HG03097 (cell line): ENCODE data around the gene BSDC1.
"Not testable (repeated sequence)": the region's sequence is repeated elsewhere in the genome, so short reads cannot be mapped to it uniquely, and the experiment has no call there.

Experiments used
- ATAC-seq: cut with Tn5 transposase; IDR thresholded peaks from one replicate; pipeline ENCODE4 v1.9.1; 2021; ENCODE audit not compliant: unreplicated experiment, low FRiP score

BSDC1 gene

GRCh38 chr1:32394141-32394889 lies at the start of gene BSDC1:
Gene BSDC1 (minus strand): TSS chr1:32394441. CDS start chr1:32394414, 27 bp downstream.
- ATAC-seq, result peak; percentile 93

- not testable (repeated sequence) for ATAC-seq
These were observed 47.2 kb upstream of the BSDC1 start for GRCh38 chr1:32441467-32441866.

GRCh38 chr1:32438777-32439176 lies 44.5 kb upstream of the BSDC1 start:
- not testable (repeated sequence) for ATAC-seq

DNA sequence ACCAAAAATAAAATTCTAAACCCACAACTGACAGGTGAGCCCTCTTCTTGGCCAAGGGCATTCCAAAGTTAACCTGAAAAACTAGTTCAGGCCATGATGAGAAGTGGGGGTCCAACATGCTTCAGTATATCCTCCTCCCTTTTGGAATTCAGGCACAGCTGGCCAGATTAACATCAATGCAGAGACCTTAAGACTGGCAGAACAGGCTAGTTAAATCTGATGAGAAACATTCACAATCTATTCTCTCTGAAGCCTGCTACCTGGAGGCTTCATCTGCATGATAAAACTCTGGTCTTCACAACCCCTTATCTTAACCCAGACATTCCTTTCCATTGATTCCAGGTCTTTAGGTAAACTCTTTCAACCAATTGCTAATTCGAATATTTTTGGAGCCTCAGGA lies 43.9 kb upstream of the BSDC1 start:
- ATAC-seq, result no peak

GRCh38 chr1:32431736-32432400 lies 37.6 kb upstream of the BSDC1 start:
- no peak for ATAC-seq

GRCh38 chr1:32427264-32427963 lies 33.2 kb upstream of the BSDC1 start:
- ATAC-seq, result no peak

- ATAC-seq, result no peak
These were observed 32.4 kb upstream of the BSDC1 start for GRCh38 chr1:32426489-32427255.

DNA sequence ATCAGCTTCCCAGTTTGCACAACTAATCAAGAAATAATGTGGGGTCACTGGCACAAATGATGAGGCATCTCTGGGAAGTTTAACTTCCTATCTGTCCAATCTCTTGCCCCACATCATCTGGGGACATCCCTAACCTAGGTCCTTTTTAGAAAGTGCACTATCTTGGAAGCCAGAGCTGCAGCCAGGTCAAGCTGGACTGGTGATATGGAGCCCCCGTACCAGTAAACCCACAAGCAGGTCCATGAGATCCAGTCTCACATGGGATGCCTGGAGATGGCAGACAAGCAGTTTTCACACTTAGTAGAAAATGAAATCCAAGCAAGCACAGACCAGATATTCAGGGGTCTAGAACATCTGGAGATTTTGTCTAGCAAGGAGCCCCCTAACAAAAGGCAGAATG lies 27.5 kb upstream of the BSDC1 start:
- no peak for ATAC-seq

DNA sequence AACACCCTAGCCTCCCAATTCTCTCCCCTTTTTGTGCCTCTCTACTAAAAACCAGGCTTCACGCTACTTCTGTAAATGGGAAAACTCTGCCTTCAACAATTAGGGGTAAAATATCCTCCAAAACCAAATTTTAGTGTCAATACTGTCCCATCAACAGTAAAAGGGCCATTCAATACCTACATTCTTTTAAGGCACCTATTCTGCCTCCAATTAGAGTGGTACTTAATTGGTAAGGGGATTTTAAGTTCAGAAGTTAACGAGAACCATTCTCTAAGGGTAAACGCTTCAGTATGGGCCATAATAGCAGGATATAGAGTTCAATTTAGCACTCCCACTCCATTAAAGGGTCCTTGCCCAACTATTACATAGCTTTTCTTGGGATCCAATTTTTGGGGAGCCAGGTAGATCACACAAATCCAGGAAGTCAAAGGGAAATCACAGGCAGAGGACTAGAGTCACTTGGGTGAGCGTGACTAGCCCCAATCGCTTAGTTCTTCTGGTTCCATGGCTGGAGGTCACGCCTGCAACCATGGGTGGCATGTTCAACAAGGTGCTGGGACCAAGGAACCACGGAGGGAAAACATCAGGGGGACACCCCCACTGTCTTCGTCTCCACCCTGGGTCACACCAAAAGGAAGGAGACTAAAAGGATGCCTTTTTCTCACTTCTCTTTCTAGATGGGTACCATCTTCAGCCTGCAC lies 20.1 kb upstream of the BSDC1 start:
- ATAC-seq, result no peak

- ATAC-seq, result no peak
These were observed 19.4 kb upstream of the BSDC1 start for GRCh38 chr1:32413507-32414185.

- ATAC-seq, result no peak
These were observed 17.0 kb upstream of the BSDC1 start for GRCh38 chr1:32411261-32411660.

GRCh38 chr1:32406629-32407111 lies 12.4 kb upstream of the BSDC1 start:
- no peak for ATAC-seq

GRCh38 chr1:32405672-32406467 lies 11.6 kb upstream of the BSDC1 start:
- ATAC-seq, result no peak

DNA sequence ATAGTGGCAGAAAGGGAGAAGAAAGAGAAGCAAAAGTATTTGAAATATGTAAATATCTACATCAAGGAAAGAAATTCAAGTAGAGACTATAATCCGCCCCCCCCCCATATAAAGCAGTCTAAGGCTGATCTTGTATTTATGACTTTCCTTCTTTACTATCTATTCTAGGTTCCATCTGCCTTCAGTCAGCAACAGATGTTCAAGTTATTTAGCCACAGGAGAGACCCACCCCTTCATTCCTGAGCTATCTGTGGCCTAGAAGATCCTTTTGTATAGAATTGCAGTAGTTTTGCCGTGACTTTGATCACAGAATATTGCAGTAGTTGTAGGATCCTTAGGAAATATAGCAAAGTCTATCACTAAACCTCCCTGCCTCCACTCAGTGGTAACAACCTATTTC lies 10.7 kb upstream of the BSDC1 start:
- ATAC-seq, result no peak

DNA sequence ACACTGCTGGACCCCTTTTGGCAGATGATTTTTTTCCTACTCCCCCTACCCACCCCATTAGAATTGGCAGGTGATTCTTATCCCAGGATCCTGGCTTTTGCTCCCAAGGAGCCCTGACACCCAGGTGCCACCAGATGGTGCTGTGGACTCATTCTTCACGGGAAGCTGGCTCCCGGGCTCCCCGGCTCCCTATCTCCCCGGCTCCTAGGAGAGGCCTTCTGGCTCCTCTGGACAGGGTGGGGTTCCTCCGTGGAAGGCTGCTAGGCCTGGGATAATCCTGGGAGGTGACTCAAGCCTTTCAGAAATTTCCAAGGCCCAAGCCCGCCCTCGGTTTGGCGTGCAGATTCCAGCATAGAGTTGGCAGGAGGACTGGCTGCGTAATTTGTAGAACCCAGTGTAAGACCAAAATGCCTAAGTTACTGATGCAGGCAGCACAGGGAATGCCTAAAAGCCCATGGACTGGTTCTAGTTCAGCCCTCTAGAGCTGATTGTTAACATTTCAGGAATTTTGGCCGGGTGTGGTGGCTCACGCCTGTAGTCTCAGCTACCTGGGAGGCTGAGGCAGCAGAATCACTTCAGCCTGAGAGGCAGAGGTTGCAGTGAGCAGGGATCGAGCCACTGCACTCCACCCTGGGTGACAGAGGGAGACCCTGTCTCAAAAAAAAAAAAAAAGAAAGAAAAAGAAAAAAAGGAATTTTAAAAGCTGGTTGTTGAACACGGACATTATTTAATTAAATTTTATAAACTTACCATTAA lies 6.8 kb upstream of the BSDC1 start:
- no peak for ATAC-seq

DNA sequence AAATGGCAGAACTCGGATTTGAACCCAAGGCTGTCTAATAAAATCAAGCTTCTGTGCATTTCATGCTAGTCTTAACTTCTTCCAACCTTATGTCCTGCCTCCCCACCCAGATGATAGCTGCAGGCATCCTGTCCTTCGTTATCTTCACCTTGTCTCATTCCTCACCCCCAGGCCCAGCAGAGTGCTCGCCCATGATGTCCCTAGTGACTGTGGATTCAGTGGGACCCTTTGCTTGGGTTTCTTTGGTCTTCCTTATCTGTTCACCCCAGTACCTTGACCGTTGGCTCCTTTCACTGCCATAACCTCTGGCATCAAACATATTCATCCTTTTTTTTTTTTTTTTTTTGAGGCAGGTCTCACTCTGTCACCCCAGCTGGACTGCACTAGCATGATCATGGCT lies 5.6 kb upstream of the BSDC1 start:
- ATAC-seq, result no peak

DNA sequence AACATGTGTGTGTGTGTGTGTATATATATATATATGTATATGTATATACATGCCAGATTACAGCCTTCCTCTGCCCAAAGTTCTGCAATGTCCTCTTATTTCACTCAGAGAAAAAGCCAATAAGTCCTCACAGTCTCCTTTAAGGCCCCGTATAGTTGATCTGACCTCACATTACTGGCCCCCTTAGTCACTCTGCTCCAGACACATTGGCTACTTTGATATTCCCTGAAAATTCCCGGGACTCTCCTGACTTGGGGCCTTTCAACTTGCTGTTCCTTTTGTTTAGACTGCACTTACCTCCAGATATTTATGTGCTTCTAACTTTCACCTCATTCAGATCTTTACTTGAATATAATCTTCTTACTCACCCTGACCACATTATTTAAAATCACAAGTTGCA lies 4.2 kb upstream of the BSDC1 start:
- ATAC-seq, result no peak

DNA sequence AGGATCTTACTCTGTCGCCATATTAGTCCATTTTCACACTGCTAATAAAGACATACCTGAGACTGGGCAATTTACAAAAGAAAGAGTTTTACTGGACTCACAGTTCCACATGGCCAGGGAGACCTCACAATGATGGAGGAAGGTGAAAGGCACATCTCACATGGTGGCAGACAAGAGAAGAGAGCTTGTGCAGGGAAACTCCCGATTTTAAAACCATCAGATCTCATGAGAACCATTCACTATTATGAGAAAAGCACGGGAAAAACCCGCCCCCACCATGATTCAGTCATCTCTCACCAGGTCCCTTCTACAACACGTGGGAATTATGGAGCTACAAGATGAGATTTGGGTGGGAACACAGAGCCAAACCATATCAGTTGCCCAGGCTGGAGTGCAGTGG lies 2.3 kb upstream of the BSDC1 start:
- ATAC-seq, result not testable (repeated sequence)
